ENCODE measurements around the gene SEC61B. TPM values are rescaled to one million over a fixed set of nuclear protein-coding genes. Genes with fewer than 3 reads are reported as not detected.
A peak's percentile ranks its signal among the peaks of the same experiment; 100 is the strongest.
"Not testable (repeated sequence)": the region's sequence is repeated elsewhere in the genome, so short reads cannot be mapped to it uniquely, and the experiment has no call there.

Gene SEC61B
- total and polyA plus RNA-seq, 5 donors, result 46.4 to 103 (median 52.1) TPM

GRCh38 chr9:99192786-99193465 lies 29.2 kb upstream of the SEC61B start:
- H3K27ac ChIP-seq (ENCODE audit: low read length), result no peak overlapping the region
- no peaks in the 10 kb centered on the region for H3K9me3 ChIP-seq (ENCODE audit: control insufficient read depth, low read length)
- DNase-seq, result no peak
- ATAC-seq, result no peak
- WGBS, result 75% methylated on average over 5 of the region's 5 CpGs
- intact Hi-C loops (cut with DNase I), result no loop called here
- H3K27me3 ChIP-seq (ENCODE audit: control insufficient read depth, insufficient read depth), result no peaks in the 10 kb centered on the region
- H3K4me1 ChIP-seq (ENCODE audit: control insufficient read depth, insufficient read depth, low read length), result no peaks in the 10 kb centered on the region
- H3K4me3 ChIP-seq (ENCODE audit: low read length), result no peak overlapping the region

DNA sequence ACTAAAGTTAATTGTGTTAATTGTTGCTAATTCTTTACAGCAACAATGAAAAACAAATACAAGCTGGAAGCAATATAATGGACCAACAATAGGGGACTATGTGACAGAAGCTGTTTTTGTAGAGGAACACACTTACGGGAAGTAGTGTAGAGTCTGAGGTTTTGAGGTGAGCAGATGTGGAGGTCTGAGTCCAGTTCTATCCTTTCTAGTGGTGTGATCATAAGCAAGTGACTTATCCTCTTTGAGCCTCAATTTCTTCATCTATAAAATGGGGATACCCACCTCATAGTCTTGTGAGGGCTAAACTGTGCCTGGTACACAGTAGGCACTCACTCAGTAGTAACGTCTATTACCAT lies 28.6 kb upstream of the SEC61B start:
- 74% methylated on average over 2 of the region's 2 CpGs for WGBS
- DNase-seq, result no peak
- H3K27ac ChIP-seq (ENCODE audit: low read length), result no peak overlapping the region
- intact Hi-C loops (cut with DNase I), result no loop called here
- H3K27me3 ChIP-seq (ENCODE audit: control insufficient read depth, insufficient read depth), result no peaks in the 10 kb centered on the region
- no peak overlapping the region for H3K4me3 ChIP-seq (ENCODE audit: low read length)
- no peak for ATAC-seq
- H3K4me1 ChIP-seq (ENCODE audit: control insufficient read depth, insufficient read depth, low read length), result no peaks in the 10 kb centered on the region
- H3K9me3 ChIP-seq (ENCODE audit: control insufficient read depth, low read length), result no peaks in the 10 kb centered on the region

DNA sequence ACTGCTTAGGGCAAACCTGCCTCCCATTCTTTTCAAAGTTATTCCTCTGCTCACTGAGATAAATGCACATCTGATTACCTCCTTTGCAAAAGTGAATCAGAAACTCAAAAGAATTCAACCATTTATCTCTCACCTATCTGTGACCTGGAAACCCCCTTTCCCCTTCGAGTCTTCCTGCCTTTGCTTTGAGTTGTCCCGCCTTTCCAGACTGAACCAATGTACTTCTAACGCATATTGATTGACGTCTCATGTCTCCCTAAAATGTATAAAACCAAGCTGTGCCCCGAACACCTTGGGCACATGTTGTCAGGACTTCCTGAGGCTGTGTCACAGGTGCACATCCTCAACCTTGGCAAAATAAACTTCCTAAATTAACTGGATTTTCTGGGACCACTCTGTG lies 25.6 kb upstream of the SEC61B start:
- H3K4me3 ChIP-seq (ENCODE audit: low read length); H3K4me1 ChIP-seq (ENCODE audit: control insufficient read depth, insufficient read depth, low read length); ATAC-seq; H3K9me3 ChIP-seq (ENCODE audit: control insufficient read depth, low read length); H3K27ac ChIP-seq (ENCODE audit: low read length); H3K27me3 ChIP-seq (ENCODE audit: control insufficient read depth, insufficient read depth); intact Hi-C loops (cut with DNase I); DNase-seq: not testable (repeated sequence)
- 81% methylated on average over 5 of the region's 5 CpGs for WGBS

DNA sequence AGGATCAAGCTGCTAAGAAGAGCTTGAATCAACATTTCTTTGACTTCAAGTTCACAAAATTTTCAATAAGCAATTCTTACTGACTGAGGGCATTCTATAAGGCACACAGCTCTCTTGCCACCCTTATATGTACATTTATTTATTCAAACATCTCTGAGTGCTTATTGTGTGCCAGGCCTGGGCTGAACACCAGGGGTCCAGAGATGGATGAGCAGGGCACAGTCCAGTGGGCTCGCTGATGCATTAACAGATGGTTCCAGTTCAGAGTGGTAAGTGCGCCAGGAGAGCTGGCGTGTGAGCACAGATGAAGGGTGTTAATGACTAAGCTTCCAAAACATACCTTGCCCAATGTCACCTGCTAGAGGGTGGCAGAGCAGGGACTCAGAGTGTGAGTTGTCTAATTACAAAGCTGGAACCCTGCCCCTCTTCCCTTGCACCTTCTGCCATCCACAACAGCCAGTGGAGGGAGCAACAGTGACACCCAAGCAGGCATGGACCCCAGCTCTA lies 24.9 kb upstream of the SEC61B start:
- Histone ChIP-seq H3K27me3 (ENCODE audit: control insufficient read depth, insufficient read depth) (no peaks in the 10 kb centered on the region), H3K9me3 (ENCODE audit: control insufficient read depth, low read length) (no peaks in the 10 kb centered on the region), H3K27ac (ENCODE audit: low read length) (no peak overlapping the region), H3K4me1 (ENCODE audit: control insufficient read depth, insufficient read depth, low read length) (no peaks in the 10 kb centered on the region), H3K4me3 (ENCODE audit: low read length) (no peak overlapping the region)
- DNase-seq (no peak), ATAC-seq (no peak)
- intact Hi-C loops (cut with DNase I), result no loop called here
- WGBS, result 95% methylated on average over 3 of the region's 3 CpGs

- DNase-seq (no peak), ATAC-seq (no peak)
- Histone ChIP-seq H3K4me1 (ENCODE audit: control insufficient read depth, insufficient read depth, low read length) (no peaks in the 10 kb centered on the region), H3K27me3 (ENCODE audit: control insufficient read depth, insufficient read depth) (no peaks in the 10 kb centered on the region), H3K9me3 (ENCODE audit: control insufficient read depth, low read length) (no peaks in the 10 kb centered on the region), H3K27ac (ENCODE audit: low read length) (no peak overlapping the region), H3K4me3 (ENCODE audit: low read length) (no peak overlapping the region)
- intact Hi-C loops (cut with DNase I), result no loop called here
- 72% methylated on average over 9 of the region's 9 CpGs for WGBS
Observed at GRCh38 chr9:99197987-99198386, 24.1 kb upstream of the SEC61B start.

DNA sequence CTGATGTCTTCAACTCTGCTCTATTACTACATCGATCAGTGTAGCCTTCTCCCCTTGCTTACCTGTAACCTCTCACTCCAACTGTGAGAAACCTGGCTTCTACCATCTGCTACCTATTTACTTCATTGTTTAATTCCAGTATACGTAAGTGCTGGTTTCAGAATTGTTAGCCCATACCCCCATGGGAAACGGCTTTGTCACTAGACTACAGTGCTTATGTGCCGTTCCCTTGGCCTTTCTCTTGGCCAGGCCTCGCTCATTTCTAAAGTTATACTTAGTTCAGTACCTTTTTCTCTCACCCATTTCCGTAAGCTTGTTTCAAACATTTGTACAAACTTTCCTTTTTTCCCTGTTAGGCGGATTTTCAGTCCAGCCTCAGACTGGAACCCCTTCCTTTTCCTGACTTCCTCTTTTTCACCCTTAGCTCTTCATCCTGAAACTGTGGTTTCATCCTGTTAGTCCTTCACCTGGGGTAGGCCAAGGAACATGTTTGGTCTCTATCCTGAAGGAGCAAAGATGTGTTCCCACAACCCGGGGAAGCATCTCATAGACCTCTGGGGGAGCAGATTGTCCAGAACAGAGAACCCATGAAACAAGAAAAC lies 22.0 kb upstream of the SEC61B start:
- H3K27ac ChIP-seq (ENCODE audit: low read length), result no peak overlapping the region
- no peak overlapping the region for H3K4me3 ChIP-seq (ENCODE audit: low read length)
- no peaks in the 10 kb centered on the region for H3K4me1 ChIP-seq (ENCODE audit: control insufficient read depth, insufficient read depth, low read length)
- H3K9me3 ChIP-seq (ENCODE audit: control insufficient read depth, low read length), result no peaks in the 10 kb centered on the region
- no peak for DNase-seq
- intact Hi-C loops (cut with DNase I), result no loop called here
- WGBS, result 84% methylated on average over 8 of the region's 8 CpGs
- no peak for ATAC-seq
- no peaks in the 10 kb centered on the region for H3K27me3 ChIP-seq (ENCODE audit: control insufficient read depth, insufficient read depth)

DNA sequence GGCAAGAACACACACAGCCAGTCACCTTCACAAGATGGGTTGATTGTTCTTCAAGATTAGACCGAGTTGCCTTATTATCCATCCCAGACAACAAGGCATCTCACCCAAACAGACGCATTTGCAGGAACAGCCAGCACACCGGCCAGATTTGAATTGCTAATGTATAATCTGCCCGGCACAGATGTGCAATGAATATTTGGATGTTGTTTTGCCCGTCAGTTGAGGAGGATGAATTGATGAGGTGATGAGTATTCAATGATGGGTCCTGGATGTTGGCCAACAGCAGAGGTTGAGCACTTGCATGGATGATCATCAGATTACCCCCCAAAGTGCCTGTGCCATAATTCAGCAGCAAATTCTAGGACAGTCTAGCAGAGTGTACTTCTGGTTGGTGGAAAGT lies 20.5 kb upstream of the SEC61B start:
- DNase-seq (no peak), ATAC-seq (no peak)
- Histone ChIP-seq H3K4me3 (ENCODE audit: low read length) (no peak overlapping the region), H3K9me3 (ENCODE audit: control insufficient read depth, low read length) (no peaks in the 10 kb centered on the region), H3K27me3 (ENCODE audit: control insufficient read depth, insufficient read depth) (no peaks in the 10 kb centered on the region), H3K27ac (ENCODE audit: low read length) (no peak overlapping the region), H3K4me1 (ENCODE audit: control insufficient read depth, insufficient read depth, low read length) (no peaks in the 10 kb centered on the region)
- WGBS, result 68% methylated on average over 5 of the region's 5 CpGs
- intact Hi-C loops (cut with DNase I), result no loop called here

GRCh38 chr9:99210572-99210971 lies 11.5 kb upstream of the SEC61B start:
- DNase-seq (no peak), ATAC-seq (no peak)
- no peak overlapping the region for H3K27ac ChIP-seq (ENCODE audit: low read length)
- H3K27me3 ChIP-seq (ENCODE audit: control insufficient read depth, insufficient read depth), result no peaks in the 10 kb centered on the region
- H3K4me1 ChIP-seq (ENCODE audit: control insufficient read depth, insufficient read depth, low read length), result no peaks in the 10 kb centered on the region
- H3K4me3 ChIP-seq (ENCODE audit: low read length), result no peak overlapping the region
- no peaks in the 10 kb centered on the region for H3K9me3 ChIP-seq (ENCODE audit: control insufficient read depth, low read length)
- intact Hi-C loops (cut with DNase I), result no loop called here

DNA sequence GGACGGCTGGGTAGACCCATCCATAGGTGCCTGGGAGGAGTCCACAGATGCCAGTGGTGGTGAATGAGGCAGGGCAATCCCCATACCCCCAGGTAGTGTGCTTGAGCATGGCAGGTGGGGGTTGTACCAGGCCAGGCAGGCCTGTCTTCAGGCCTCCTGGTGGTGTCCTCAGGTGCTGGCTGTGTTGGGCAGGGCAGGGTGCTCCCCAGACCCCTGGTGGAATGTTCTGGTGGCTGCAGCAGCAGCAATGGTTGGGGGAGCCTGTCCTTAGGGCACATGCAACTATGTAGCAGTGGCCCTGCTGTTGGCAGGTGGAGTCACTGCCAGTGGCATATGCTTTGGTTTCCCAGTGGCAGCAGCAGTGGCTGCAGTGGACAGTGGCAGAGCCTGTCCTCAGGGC lies 10.3 kb upstream of the SEC61B start:
- ATAC-seq, result peak in 1 of 2 donors; percentile 32
- no peak for DNase-seq
- H3K4me1 ChIP-seq (ENCODE audit: control insufficient read depth, insufficient read depth, low read length), result no peaks in the 10 kb centered on the region
- H3K27ac ChIP-seq (ENCODE audit: low read length), result no peak overlapping the region
- no peaks in the 10 kb centered on the region for H3K9me3 ChIP-seq (ENCODE audit: control insufficient read depth, low read length)
- H3K4me3 ChIP-seq (ENCODE audit: low read length), result no peak overlapping the region
- WGBS, result 87% methylated on average over 1 of the region's 1 CpG
- H3K27me3 ChIP-seq (ENCODE audit: control insufficient read depth, insufficient read depth), result no peaks in the 10 kb centered on the region
- intact Hi-C loops (cut with DNase I), result no loop called here

- Histone ChIP-seq H3K27me3 (ENCODE audit: control insufficient read depth, insufficient read depth) (no peaks in the 10 kb centered on the region), H3K4me1 (ENCODE audit: control insufficient read depth, insufficient read depth, low read length) (no peaks in the 10 kb centered on the region), H3K9me3 (ENCODE audit: control insufficient read depth, low read length) (no peaks in the 10 kb centered on the region), H3K4me3 (ENCODE audit: low read length) (no peak overlapping the region), H3K27ac (ENCODE audit: low read length) (no peak overlapping the region)
- WGBS, result 85% methylated on average over 1 of the region's 1 CpG
- no peak for DNase-seq
- ATAC-seq, result no peak
- intact Hi-C loops (cut with DNase I), result no loop called here
Observed at GRCh38 chr9:99213197-99213596, 8.9 kb upstream of the SEC61B start.

GRCh38 chr9:99216073-99216472 lies 6.0 kb upstream of the SEC61B start:
- Histone ChIP-seq H3K27ac (ENCODE audit: low read length) (no peak overlapping the region), H3K27me3 (ENCODE audit: control insufficient read depth, insufficient read depth) (no peaks in the 10 kb centered on the region), H3K4me1 (ENCODE audit: control insufficient read depth, insufficient read depth, low read length) (no peaks in the 10 kb centered on the region), H3K9me3 (ENCODE audit: control insufficient read depth, low read length) (no peaks in the 10 kb centered on the region), H3K4me3 (ENCODE audit: low read length) (no peak overlapping the region)
- intact Hi-C loops (cut with DNase I), result no loop called here
- ATAC-seq, result no peak
- 98% methylated on average over 1 of the region's 1 CpG for WGBS
- no peak for DNase-seq

DNA sequence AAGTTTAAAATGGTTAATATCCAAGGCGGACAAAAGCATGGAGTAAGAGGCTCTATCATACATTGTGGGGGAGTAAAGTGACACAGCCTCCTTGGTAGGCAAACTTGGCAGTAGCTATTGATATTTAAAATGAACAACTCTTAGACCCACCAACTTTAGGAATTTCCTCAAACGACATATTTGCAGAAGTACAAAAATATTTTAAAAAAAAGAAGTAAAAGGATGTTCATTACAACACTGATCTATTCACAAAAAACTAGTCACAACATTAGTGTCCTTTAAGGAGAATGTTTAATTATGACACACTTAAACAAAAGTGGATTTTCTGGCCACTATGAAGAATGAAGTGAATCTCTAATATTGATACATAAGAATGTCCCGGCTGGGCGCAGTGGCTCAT lies 2.1 kb upstream of the SEC61B start:
- H3K4me3 ChIP-seq (ENCODE audit: low read length), result no peak overlapping the region
- ATAC-seq (no peak), DNase-seq (no peak)
- 80% methylated on average over 4 of the region's 4 CpGs for WGBS
- intact Hi-C loops (cut with DNase I), result no loop called here
- no peaks in the 10 kb centered on the region for H3K27me3 ChIP-seq (ENCODE audit: control insufficient read depth, insufficient read depth)
- no peak overlapping the region for H3K27ac ChIP-seq (ENCODE audit: low read length)
- no peaks in the 10 kb centered on the region for H3K9me3 ChIP-seq (ENCODE audit: control insufficient read depth, low read length)
- H3K4me1 ChIP-seq (ENCODE audit: control insufficient read depth, insufficient read depth, low read length), result no peaks in the 10 kb centered on the region
